Kidney (tissue), 14 donors: ENCODE results near the gene WDR48. TPM values are rescaled to one million over a fixed set of nuclear protein-coding genes. Genes with fewer than 3 reads are reported as not detected.
A peak's percentile ranks its signal among the peaks of the same experiment; 100 is the strongest.

Experiments
- DNase-seq, 5 donors: peaks; one replicate each; pipeline ENCODE4 v3.0.0-alpha.2; 2013 to 2020
- FAIRE-seq: peaks from 2 replicates; lab custom pipeline; 2012; peaks lifted over from hg19 to GRCh38; lab: Jason Lieb, UNC
- H3K27ac ChIP-seq, 2 donors: one replicate each; pipeline ENCODE4 v1.7.0; 2013; ENCODE audit warnings: low read depth in 2 of 2, low read length in 2 of 2, inconsistent platforms in 1 of 2
- H3K27me3 ChIP-seq: one replicate; pipeline ENCODE4 v1.7.1; 2013; ENCODE audit warnings: low read length, inconsistent platforms; ENCODE audit not compliant: control insufficient read depth, insufficient read depth
- H3K36me3 ChIP-seq, 3 donors: one replicate each; pipeline versions ENCODE4 v1.7.0 to v1.7.1; 2013; ENCODE audit warnings: low read length in 3 of 3, control low read depth in 1 of 3, inconsistent platforms in 1 of 3; ENCODE audit not compliant: insufficient read depth in 3 of 3, control insufficient read depth in 2 of 3
- H3K4me1 ChIP-seq, 3 donors: one replicate each; pipeline versions ENCODE4 v1.7.0 to v1.7.1; 2013; ENCODE audit warnings: low read length in 3 of 3, inconsistent platforms in 1 of 3, low read depth in 1 of 3; ENCODE audit not compliant: control insufficient read depth in 2 of 3, insufficient read depth in 2 of 3
- H3K4me3 ChIP-seq, 3 donors: one replicate each; pipeline versions ENCODE4 v1.7.0 to v1.8.1; 2013; ENCODE audit warnings: low read length in 3 of 3, control low read depth in 1 of 3, inconsistent platforms in 1 of 3
- H3K9ac ChIP-seq, 3 donors: one replicate each; pipeline versions ENCODE4 v1.7.0 to v1.7.1; 2013; ENCODE audit warnings: low read length in 3 of 3, control low read depth in 1 of 3, inconsistent platforms in 1 of 3
- H3K9me3 ChIP-seq, 3 donors: one replicate each; pipeline versions ENCODE4 v1.7.0 to v1.7.1; 2013; ENCODE audit warnings: low read length in 3 of 3, control low read depth in 1 of 3, inconsistent platforms in 1 of 3; ENCODE audit not compliant: control insufficient read depth in 2 of 3, insufficient read depth in 1 of 3
- intact Hi-C: fragments of 100-400 bp; cut with DNase I; formaldehyde crosslinking; loops from one replicate; pipeline ENCODE4 v1.11.1; 2022
- polyA plus RNA-seq: library from polyadenylated mRNA; stranded (reverse); fragments of 350-450 nt; fragmentation: Illumina TruSeq; extraction: RNeasy Lipid Tissue Mini Kit (QIAGEN cat#74804); gene quantifications from one replicate; pipeline ENCODE4 v1.2.3, GENCODE V29; 2014; ENCODE audit warnings: low read depth, low replicate concordance; ENCODE audit not compliant: insufficient read depth
- total RNA-seq: library from RNA; stranded (reverse); fragmentation: NEBNext Ultra II Directional; extraction: Animal tissue kit (Norgen Biotek cat#: 25700); gene quantifications from one replicate; pipeline ENCODE4 v1.2.1, GENCODE V29; 2021
- TF ChIP-seq, protein P1 (sequence below): IDR thresholded peaks from 3 replicates; pipeline ENCODE4 v1.5.1; 2012; ENCODE audit warnings: mild to moderate bottlenecking, moderate library complexity, borderline replicate concordance; ENCODE audit not compliant: insufficient read depth; ENCODE audit errors: extremely low read depth
- donor health status: control.
- donor health status: control.
- donor health status: control.
- donor health status: control.
- donor health status: control.
- donor health status: DM: yes; HTN: yes; CAD: no.
- donor health status: Normal renal cell carcinoma (clear cell type).

WDR48 gene
- total and polyA plus RNA-seq, 2 donors from 2014 or later: 21.0 to 48.3 TPM

DNA sequence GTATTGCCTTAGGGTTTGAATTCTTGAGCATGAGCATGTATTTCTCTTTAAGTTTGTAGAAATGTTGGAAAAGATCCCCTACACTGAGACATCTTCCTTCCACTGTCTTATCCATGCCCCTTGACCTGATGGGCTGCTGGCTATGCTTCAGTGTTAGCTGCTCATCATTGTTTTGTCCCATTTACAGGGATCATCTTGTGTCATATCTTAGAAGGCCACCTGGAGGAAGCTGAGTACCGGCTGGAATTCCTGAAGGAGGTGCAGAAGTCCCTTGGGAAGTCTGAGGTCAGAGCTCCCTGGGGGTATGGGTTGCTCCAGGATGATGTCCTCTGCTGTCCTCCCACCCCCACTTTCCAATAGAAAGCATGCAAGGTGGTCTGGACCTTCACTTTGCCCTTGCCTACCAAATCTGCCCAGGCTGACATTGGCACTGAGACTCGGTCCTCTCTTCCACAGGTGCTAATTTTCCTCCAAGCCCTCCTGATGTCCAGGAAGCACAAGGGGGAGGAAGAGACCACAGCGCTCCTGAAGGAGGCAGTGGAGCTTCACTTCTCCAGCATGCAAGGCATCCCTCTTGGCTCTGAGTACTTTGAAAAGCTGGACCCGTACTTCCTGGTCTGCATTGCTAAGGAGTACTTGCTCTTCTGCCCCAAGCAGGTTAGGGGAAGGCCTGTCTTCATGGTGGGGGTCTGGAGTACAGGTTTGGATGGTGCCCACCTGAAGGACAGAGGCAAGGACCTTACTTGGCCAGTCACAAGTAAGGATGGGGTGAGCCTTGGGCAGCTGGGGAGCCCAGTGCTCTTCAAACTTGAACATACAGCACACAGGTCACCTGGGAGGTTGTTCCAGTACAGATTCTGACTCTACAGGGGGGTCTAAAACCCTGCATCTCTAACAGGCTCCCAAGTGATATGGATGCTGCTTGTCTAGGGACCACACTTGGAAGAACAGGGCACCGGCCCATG is 73.3 kb downstream of the WDR48 start:
- FAIRE-seq (no peak), DNase-seq (peak in 4 of 5 donors; percentile 19 to 48 (median 40))
- Histone ChIP-seq H3K4me3 (no peak overlapping the region), H3K9ac (no peak overlapping the region), H3K9me3 (no peaks in the 10 kb centered on the region), H3K27ac (no peak overlapping the region), H3K4me1 (peaks cover 0 to 4% (median 0%) of the 10 kb centered on the region in 3 donors), H3K27me3 (no peaks in the 10 kb centered on the region), H3K36me3 (peaks cover 0 to 8% (median 0%) of the 10 kb centered on the region in 3 donors)
- intact Hi-C loops: loop anchor here (5.0 kb wide), 1 partner anchor 167 kb away; no protein-coding TSS in a partner anchor
- TF ChIP-seq, protein P1, sequence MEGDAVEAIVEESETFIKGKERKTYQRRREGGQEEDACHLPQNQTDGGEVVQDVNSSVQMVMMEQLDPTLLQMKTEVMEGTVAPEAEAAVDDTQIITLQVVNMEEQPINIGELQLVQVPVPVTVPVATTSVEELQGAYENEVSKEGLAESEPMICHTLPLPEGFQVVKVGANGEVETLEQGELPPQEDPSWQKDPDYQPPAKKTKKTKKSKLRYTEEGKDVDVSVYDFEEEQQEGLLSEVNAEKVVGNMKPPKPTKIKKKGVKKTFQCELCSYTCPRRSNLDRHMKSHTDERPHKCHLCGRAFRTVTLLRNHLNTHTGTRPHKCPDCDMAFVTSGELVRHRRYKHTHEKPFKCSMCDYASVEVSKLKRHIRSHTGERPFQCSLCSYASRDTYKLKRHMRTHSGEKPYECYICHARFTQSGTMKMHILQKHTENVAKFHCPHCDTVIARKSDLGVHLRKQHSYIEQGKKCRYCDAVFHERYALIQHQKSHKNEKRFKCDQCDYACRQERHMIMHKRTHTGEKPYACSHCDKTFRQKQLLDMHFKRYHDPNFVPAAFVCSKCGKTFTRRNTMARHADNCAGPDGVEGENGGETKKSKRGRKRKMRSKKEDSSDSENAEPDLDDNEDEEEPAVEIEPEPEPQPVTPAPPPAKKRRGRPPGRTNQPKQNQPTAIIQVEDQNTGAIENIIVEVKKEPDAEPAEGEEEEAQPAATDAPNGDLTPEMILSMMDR: peak; percentile 13

DNA sequence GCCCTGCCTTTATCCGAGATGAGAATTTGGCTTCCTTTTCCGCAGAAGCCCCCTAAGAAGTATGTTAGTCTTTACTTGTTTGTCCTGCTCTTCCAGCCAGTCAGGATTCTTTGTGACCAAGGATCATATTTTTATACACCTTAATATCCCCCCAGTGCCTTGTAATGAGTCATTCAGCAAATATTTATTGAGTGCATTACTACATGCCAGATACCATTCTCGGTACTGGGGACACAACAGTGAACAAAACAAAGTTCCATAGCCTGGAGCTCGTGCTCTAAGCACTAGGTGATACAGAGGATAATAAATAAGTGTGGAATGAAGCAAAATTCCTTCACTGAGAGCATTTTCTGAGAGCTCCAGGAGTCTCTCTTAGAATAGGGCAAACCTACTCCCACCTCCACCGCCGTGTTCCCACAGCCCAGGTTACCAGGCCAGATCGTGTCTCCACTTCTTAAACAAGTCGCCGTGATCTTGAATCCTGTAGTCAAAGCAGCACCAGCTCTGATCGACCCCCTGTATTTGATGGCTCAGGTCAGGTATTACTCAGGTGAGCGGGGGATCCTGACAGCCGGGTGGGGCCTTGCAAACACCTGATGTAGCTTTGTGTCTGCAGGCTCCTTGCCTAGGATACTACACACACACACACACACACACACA is 74.2 kb downstream of the WDR48 start:
- H3K4me3 ChIP-seq: no peak overlapping the region
- intact Hi-C loops: loop anchor here (5.0 kb wide), 1 partner anchor 166 kb away; no protein-coding TSS in a partner anchor
- DNase-seq (peak in 1 of 5 donors; percentile 29), FAIRE-seq (no peak)
- H3K27me3 ChIP-seq: no peaks in the 10 kb centered on the region
- H3K27ac ChIP-seq: no peak overlapping the region
- peaks cover 0 to 7% (median 0%) of the 10 kb centered on the region in 3 donors for H3K4me1 ChIP-seq
- no peak overlapping the region for H3K9ac ChIP-seq
- no peaks in the 10 kb centered on the region for H3K9me3 ChIP-seq
- TF ChIP-seq, protein P1: no peak
- H3K36me3 ChIP-seq: peaks cover 0 to 1% (median 0%) of the 10 kb centered on the region in 3 donors

DNA sequence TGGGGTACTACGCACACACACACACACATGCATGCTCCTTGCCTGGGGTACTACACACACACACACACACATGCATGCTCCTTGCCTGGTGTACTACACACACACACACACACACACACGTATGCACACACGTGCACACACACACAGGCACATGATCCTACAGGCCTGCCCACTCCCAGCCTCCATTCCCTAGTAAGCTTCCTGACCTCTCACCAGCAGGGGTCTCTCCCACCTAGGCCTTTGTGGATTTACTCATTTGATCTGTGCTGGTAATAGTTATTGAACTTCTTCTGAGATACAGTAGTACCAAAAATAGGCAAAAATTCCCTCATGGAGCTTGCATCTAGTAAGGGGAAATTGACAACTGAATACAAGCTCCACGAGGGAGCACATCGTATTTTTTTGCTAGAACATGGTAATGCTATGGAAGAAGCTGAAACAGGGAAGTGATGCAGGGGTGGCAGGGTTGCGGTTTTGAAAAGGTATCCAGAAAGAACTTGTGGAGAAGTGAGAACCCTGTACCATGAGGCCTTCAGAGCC is 74.8 kb downstream of the WDR48 start:
- no peak for FAIRE-seq
- intact Hi-C loops: loop anchor here (5.0 kb wide), 1 partner anchor 166 kb away; no protein-coding TSS in a partner anchor
- no peak overlapping the region for H3K27ac ChIP-seq
- TF ChIP-seq, protein P1: peak; percentile 58
- no peaks in the 10 kb centered on the region for H3K36me3 ChIP-seq
- H3K9ac ChIP-seq: no peak overlapping the region
- DNase-seq: peak in 4 of 5 donors; percentile 27 to 71 (median 46)
- no peaks in the 10 kb centered on the region for H3K9me3 ChIP-seq
- H3K27me3 ChIP-seq: no peaks in the 10 kb centered on the region
- H3K4me1 ChIP-seq: peaks cover 0 to 7% (median 0%) of the 10 kb centered on the region in 3 donors
- H3K4me3 ChIP-seq: no peak overlapping the region
